RWPE2 (cell line): ENCODE results near the gene NR2F1.

Experiments used
- ATAC-seq: fragments of 200-7000 bp; cut with Tn5 transposase; 3 replicates; pipeline ENCODE4 v1.9.1; 2021; ENCODE audit warnings: low read depth
- DNase-seq: peaks from one replicate; pipeline ENCODE4 v3.0.0-alpha.2; 2020; ENCODE audit warnings: low spot score
- H3K27ac ChIP-seq: fragments of 450-650 bp; 2 replicates; pipeline ENCODE4 v1.5.1; 2017; ENCODE audit warnings: mild to moderate bottlenecking; ENCODE audit not compliant: poor library complexity, severe bottlenecking
- H3K27me3 ChIP-seq: fragments of 250-450 bp; sonication (Bioruptor Pico); 2 replicates; pipeline ENCODE4 v1.5.1; 2021; ENCODE audit warnings: mild to moderate bottlenecking, moderate library complexity; ENCODE audit not compliant: insufficient read depth, poor library complexity, severe bottlenecking
- H3K36me3 ChIP-seq: fragments of 250-450 bp; sonication (Bioruptor Pico); 2 replicates; pipeline ENCODE4 v1.5.1; 2020; ENCODE audit warnings: low read depth, mild to moderate bottlenecking, moderate library complexity
- H3K4me1 ChIP-seq: fragments of 250-450 bp; sonication (Bioruptor Pico); 2 replicates; pipeline ENCODE4 v1.5.1; 2021; ENCODE audit warnings: mild to moderate bottlenecking, moderate library complexity; ENCODE audit not compliant: insufficient read depth, poor library complexity, severe bottlenecking
- H3K4me3 ChIP-seq: fragments of 250-450 bp; sonication (Bioruptor Pico); 2 replicates; pipeline ENCODE4 v1.5.1; 2021; ENCODE audit warnings: mild to moderate bottlenecking, moderate library complexity; ENCODE audit not compliant: severe bottlenecking
- H3K9me3 ChIP-seq: fragments of 250-450 bp; sonication (Bioruptor Pico); 2 replicates; pipeline ENCODE4 v1.5.1; 2021; ENCODE audit warnings: mild to moderate bottlenecking, moderate library complexity; ENCODE audit not compliant: severe bottlenecking
- CTCF ChIP-seq: fragments of 450-650 bp; IDR thresholded peaks from one replicate; pipeline ENCODE4 v1.5.1; 2017; ENCODE audit warnings: mild to moderate bottlenecking, moderate library complexity; ENCODE audit not compliant: poor library complexity, severe bottlenecking

NR2F1 gene

DNA sequence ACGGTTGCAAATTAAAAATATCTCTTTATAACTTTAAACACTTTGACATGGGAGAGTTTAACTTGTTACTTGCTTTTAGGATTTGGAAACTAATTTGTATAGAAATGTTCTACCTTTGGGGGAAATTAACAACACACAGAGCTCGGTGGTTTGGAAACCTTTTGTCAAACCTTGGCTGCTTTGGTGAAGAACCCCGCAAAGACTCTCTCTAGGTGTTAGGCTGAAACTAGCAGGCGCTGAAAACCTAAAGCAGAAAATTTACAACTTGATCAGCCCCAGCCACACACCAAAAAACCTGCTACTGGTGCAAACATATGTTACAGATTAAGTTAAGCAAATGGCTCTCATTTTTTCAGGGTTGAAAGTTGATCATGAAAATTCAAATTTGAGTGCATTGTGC, 25.8 kb downstream of the NR2F1 start:
- peaks cover 99% of the 10 kb centered on the region for H3K27me3 ChIP-seq
- no peak overlapping the region for H3K4me3 ChIP-seq
- no peak overlapping the region for H3K27ac ChIP-seq

DNA sequence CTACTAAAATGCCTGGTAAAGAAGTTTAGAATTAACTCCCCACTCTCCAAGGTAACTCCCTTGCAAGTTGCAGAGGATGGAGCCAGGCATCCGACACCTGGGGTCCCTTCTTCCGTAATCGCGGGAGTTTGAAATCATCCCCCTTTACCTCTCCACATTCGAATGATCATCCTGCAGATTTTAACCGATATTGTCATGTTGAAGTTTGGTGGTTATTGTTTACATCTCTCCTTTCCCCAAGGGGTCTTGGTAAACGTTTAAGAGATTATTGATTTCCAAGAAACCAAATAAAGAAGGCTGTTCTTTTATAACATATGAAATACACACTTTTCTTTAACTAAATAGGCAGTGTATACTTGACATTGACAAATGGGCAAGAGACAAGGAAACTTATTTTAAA, 26.7 kb downstream of the NR2F1 start:
- H3K27me3 ChIP-seq: peaks cover 99% of the 10 kb centered on the region

More for the DNA sequence above, 25.8 kb downstream of the NR2F1 start:
- TF ChIP-seq CTCF: no peak
- ATAC-seq: no peak
- H3K4me1 ChIP-seq: no peaks in the 10 kb centered on the region
- H3K36me3 ChIP-seq: no peaks in the 10 kb centered on the region
- no peaks in the 10 kb centered on the region for H3K9me3 ChIP-seq
- no peak for DNase-seq

GRCh38 chr5:93610581-93611272, 27.7 kb downstream of the NR2F1 start:
- no peak for TF ChIP-seq CTCF
- DNase-seq (no peak), ATAC-seq (no peak)
- no peaks in the 10 kb centered on the region for H3K4me1 ChIP-seq
- H3K27ac ChIP-seq: no peak overlapping the region
- peaks cover 93% of the 10 kb centered on the region for H3K27me3 ChIP-seq
- no peak overlapping the region for H3K4me3 ChIP-seq
- H3K9me3 ChIP-seq: no peaks in the 10 kb centered on the region
- H3K36me3 ChIP-seq: no peaks in the 10 kb centered on the region

More for the DNA sequence above, 26.7 kb downstream of the NR2F1 start:
- no peaks in the 10 kb centered on the region for H3K4me1 ChIP-seq
- no peaks in the 10 kb centered on the region for H3K9me3 ChIP-seq
- no peak overlapping the region for H3K4me3 ChIP-seq
- no peak overlapping the region for H3K27ac ChIP-seq
- H3K36me3 ChIP-seq: no peaks in the 10 kb centered on the region
- no peak for TF ChIP-seq CTCF
- DNase-seq (no peak), ATAC-seq (no peak)

- H3K9me3 ChIP-seq: no peaks in the 10 kb centered on the region
- ATAC-seq (no peak), DNase-seq (no peak)
- H3K36me3 ChIP-seq: no peaks in the 10 kb centered on the region
- H3K27me3 ChIP-seq: peaks cover 86% of the 10 kb centered on the region
- no peak overlapping the region for H3K27ac ChIP-seq
- H3K4me3 ChIP-seq: no peak overlapping the region
- no peak for TF ChIP-seq CTCF
- no peaks in the 10 kb centered on the region for H3K4me1 ChIP-seq
These were observed 28.4 kb downstream of the NR2F1 start for GRCh38 chr5:93611273-93611975.
